K562 (cell line): ENCODE results near the gene VMP1. TPM values are rescaled to one million over a fixed set of nuclear protein-coding genes. Genes with fewer than 3 reads are reported as not detected.

Experiments used
- ARID2 ChIP-seq: fragments of 450-650 bp; IDR thresholded peaks from 2 replicates; pipeline ENCODE4 v1.6.1; 2017; ENCODE audit warnings: antibody characterized with exemption, mild to moderate bottlenecking
- DACH1 ChIP-seq: fragments of 450-650 bp; IDR thresholded peaks from 2 replicates; pipeline ENCODE4 v1.6.1; 2018; ENCODE audit not compliant: partially characterized antibody
- DPF2 ChIP-seq: fragments of 450-650 bp; IDR thresholded peaks from 2 replicates; pipeline ENCODE4 v1.6.1; 2016
- EGR1 ChIP-seq: fragments of 450-650 bp; conservative IDR thresholded peaks from 2 replicates; pipeline ENCODE4 v1.6.1; 2017; ENCODE audit warnings: mild to moderate bottlenecking
- IRF2 ChIP-seq: sonication (generic); formaldehyde crosslinking; IDR thresholded peaks from 2 replicates; pipeline ENCODE4 v1.8.1; 2022; ENCODE audit warnings: mild to moderate bottlenecking, missing genetic modification reagents
- KDM4B ChIP-seq, 2 experiments: fragments of 450-650 bp in 1 of 2; sonication (generic) in 1 of 2; IDR thresholded peaks; 2 replicates each; pipeline ENCODE4 v1.6.1; 2016 to 2017; ENCODE audit warnings: borderline replicate concordance in 2 of 2, antibody characterized with exemption in 1 of 2, low read depth in 1 of 2, mild to moderate bottlenecking in 1 of 2
- NR2C2 ChIP-seq, 2 experiments: fragments of 200-800 bp in 1 of 2; sonication (Bioruptor generic) in 1 of 2; sonication (generic) in 1 of 2; formaldehyde crosslinking in 1 of 2; IDR thresholded peaks; 2 replicates each; pipeline versions ENCODE4 v1.6.1 to v1.8.0; 2016 to 2022; ENCODE audit warnings: mild to moderate bottlenecking in 1 of 2, missing compliant biosample characterization in 1 of 2, missing genetic modification characterization in 1 of 2, missing genetic modification reagents in 1 of 2
- PHB ChIP-seq: fragments of 250-450 bp; sonication (Bioruptor Pico); IDR thresholded peaks from 2 replicates; pipeline ENCODE4 v1.5.0; 2021
- RCOR1 ChIP-seq, 2 experiments: IDR thresholded peaks; 2 replicates each; pipeline ENCODE4 v1.6.1; 2012; ENCODE audit warnings: low read depth in 2 of 2, low read length in 2 of 2, borderline replicate concordance in 1 of 2, improper control_type of control experiment in 1 of 2
- SAFB2 ChIP-seq: fragments of 200-400 bp; formaldehyde crosslinking; IDR thresholded peaks from 2 replicates; pipeline ENCODE4 v1.6.1; 2018; ENCODE audit warnings: borderline replicate concordance, low read length, low read depth, moderate library complexity; ENCODE audit not compliant: severe bottlenecking
- SOX6 ChIP-seq: fragments of 450-650 bp; IDR thresholded peaks from 2 replicates; pipeline ENCODE4 v1.6.1; 2014; ENCODE audit warnings: mild to moderate bottlenecking
- TCF7L2 ChIP-seq: fragments of 150-350 bp; IDR thresholded peaks from 2 replicates; pipeline ENCODE4 v1.6.1; 2016; ENCODE audit warnings: low read depth, mild to moderate bottlenecking, low read length, moderate library complexity
- TFAM ChIP-seq: fragments of 250-450 bp; sonication (Bioruptor Pico); conservative IDR thresholded peaks from 2 replicates; pipeline ENCODE4 v1.5.0; 2021; ENCODE audit warnings: mild to moderate bottlenecking, moderate library complexity
- ZNF134 ChIP-seq: fragments of 250-450 bp; sonication (Bioruptor Pico); conservative IDR thresholded peaks from 2 replicates; pipeline ENCODE4 v1.4.0; 2020
- ZNF23 ChIP-seq: fragments of 250-450 bp; sonication (Bioruptor Pico); IDR thresholded peaks from 2 replicates; pipeline ENCODE4 v1.4.0; 2020; ENCODE audit warnings: mild to moderate bottlenecking
- ZNF76 ChIP-seq: fragments of 250-450 bp; sonication (Bioruptor Pico); IDR thresholded peaks from 2 replicates; pipeline ENCODE4 v1.4.0; 2020; ENCODE audit warnings: mild to moderate bottlenecking, moderate library complexity, borderline replicate concordance
- polyA plus RNA-seq, 8 experiments: library from polyadenylated mRNA; depleted of rRNA in 4 of 8; stranded (reverse) in 5 of 8; unstranded in 3 of 8; fragments of >200 nt; fragmentation: Nextera tagmentation in 2 of 8; fragmentation: Illumina TruSeq in 1 of 8; extraction: Ambion mirVana in 2 of 8; extraction: Trizol in 1 of 8; gene quantifications; 2 replicates each; pipeline versions ENCODE4 v1.2.1 to v1.2.3, GENCODE V29; 2011 to 2014; ENCODE audit warnings: inconsistent platforms in 1 of 8, missing spikeins in 1 of 8
- total RNA-seq, 7 experiments: library from RNA; depleted of rRNA in 6 of 7; stranded (reverse); fragments of >200 nt in 6 of 7; fragmentation: Illumina TruSeq in 2 of 7; extraction: Trizol in 2 of 7; gene quantifications; 2 replicates each; pipeline versions ENCODE4 v1.2.1 to v1.2.3, GENCODE V29; 2011 to 2021; ENCODE audit warnings: low replicate concordance in 1 of 7
- TF ChIP-seq, protein P1 (sequence below): fragments of 250-450 bp; sonication (Bioruptor Pico); IDR thresholded peaks from 2 replicates; pipeline ENCODE4 v1.5.0; 2021
- TF ChIP-seq, protein P2 (sequence below): fragments of 250-450 bp; sonication (Bioruptor Pico); IDR thresholded peaks from 2 replicates; pipeline ENCODE4 v1.4.0; 2020; ENCODE audit warnings: mild to moderate bottlenecking, moderate library complexity
- TF ChIP-seq, protein P3 (sequence below): fragments of 250-450 bp; sonication (Bioruptor Pico); IDR thresholded peaks from 2 replicates; pipeline ENCODE4 v1.4.0; 2020; ENCODE audit warnings: mild to moderate bottlenecking
- TF ChIP-seq, protein P4 (sequence below), 2 experiments: fragments of 200-800 bp in 1 of 2; sonication (Bioruptor generic) in 1 of 2; sonication (generic) in 1 of 2; formaldehyde crosslinking in 1 of 2; IDR thresholded peaks in 1 of 2; conservative IDR thresholded peaks in 1 of 2; 2 replicates each; pipeline versions ENCODE4 v1.5.0 to v1.6.1; 2016 to 2020; ENCODE audit warnings: missing compliant biosample characterization in 1 of 2, missing genetic modification characterization in 1 of 2, missing genetic modification reagents in 1 of 2

Gene VMP1
- total and polyA plus RNA-seq, 9 of the 15 experiments (the other 6 are each of a cell fraction or from before 2014, with no cell fraction given), result 123 to 304 (median 151) TPM

DNA sequence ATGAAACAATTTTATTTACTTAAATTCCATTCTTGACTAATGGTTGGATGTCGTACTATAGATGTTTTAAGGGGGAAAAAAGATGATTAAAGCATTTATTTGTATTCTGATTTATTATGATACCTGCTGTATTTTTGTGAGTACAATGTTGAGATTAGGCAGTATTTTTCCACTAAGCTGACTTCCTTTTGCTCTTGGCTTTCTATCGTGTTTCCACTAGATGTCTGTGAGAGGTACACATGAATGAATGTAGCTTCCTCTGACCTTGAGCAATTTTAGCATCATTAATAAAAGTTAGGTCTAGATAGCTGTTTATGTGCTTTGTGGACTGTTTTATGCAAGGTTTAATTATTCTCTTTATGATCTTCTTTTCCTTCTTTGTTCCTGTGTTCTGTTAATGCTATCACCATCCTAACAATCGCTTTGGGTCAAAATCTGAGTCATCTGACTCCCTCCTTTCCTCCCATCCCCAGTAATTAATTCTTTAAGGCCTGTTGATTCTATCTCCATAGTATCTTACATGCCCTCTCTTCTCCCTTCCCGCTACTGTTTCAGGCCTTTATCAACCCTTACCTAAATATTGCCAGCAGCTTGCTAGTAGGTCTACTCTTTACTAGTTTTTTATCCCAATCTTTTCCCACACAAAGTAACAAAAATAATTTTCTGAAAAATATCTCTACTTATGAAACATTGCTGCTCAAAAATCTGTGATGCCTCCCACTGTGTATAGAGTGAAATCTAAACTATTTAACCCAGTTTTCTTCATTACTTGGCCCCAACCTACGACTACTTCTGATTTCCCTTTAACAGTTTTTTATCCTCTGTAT is 76.0 kb downstream of the VMP1 start (continued):
- no peak for TF ChIP-seq PHB
- peak; percentile 66 for TF ChIP-seq DPF2
- no peak for TF ChIP-seq ARID2
- peak; percentile 79 for TF ChIP-seq SOX6
- TF ChIP-seq RCOR1 (IDR thresholded peaks at IDR 0.05; ENCODE audit: borderline replicate concordance in 1 of 2, low read depth in 2 of 2, low read length in 2 of 2), result peak in 1 of 2 experiments; percentile 57; a peak in 1 of 4 replicates
- no peak for TF ChIP-seq SAFB2
- TF ChIP-seq, protein P1, sequence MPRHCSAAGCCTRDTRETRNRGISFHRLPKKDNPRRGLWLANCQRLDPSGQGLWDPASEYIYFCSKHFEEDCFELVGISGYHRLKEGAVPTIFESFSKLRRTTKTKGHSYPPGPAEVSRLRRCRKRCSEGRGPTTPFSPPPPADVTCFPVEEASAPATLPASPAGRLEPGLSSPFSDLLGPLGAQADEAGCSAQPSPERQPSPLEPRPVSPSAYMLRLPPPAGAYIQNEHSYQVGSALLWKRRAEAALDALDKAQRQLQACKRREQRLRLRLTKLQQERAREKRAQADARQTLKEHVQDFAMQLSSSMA (CRISPR knock-in tag), result no peak
- TF ChIP-seq ZNF76 (CRISPR knock-in tag), result no peak
- TF ChIP-seq TFAM (CRISPR knock-in tag), result no peak
- TF ChIP-seq, protein P2, sequence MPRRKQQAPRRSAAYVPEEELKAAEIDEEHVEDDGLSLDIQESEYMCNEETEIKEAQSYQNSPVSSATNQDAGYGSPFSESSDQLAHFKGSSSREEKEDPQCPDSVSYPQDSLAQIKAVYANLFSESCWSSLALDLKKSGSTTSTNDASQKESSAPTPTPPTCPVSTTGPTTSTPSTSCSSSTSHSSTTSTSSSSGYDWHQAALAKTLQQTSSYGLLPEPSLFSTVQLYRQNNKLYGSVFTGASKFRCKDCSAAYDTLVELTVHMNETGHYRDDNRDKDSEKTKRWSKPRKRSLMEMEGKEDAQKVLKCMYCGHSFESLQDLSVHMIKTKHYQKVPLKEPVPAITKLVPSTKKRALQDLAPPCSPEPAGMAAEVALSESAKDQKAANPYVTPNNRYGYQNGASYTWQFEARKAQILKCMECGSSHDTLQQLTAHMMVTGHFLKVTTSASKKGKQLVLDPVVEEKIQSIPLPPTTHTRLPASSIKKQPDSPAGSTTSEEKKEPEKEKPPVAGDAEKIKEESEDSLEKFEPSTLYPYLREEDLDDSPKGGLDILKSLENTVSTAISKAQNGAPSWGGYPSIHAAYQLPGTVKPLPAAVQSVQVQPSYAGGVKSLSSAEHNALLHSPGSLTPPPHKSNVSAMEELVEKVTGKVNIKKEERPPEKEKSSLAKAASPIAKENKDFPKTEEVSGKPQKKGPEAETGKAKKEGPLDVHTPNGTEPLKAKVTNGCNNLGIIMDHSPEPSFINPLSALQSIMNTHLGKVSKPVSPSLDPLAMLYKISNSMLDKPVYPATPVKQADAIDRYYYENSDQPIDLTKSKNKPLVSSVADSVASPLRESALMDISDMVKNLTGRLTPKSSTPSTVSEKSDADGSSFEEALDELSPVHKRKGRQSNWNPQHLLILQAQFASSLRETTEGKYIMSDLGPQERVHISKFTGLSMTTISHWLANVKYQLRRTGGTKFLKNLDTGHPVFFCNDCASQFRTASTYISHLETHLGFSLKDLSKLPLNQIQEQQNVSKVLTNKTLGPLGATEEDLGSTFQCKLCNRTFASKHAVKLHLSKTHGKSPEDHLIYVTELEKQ (CRISPR knock-in tag), result no peak
- TF ChIP-seq KDM4B (IDR thresholded peaks at IDR 0.05; ENCODE audit: borderline replicate concordance in 2 of 2, low read depth in 1 of 2), result no peak
- TF ChIP-seq, protein P3, sequence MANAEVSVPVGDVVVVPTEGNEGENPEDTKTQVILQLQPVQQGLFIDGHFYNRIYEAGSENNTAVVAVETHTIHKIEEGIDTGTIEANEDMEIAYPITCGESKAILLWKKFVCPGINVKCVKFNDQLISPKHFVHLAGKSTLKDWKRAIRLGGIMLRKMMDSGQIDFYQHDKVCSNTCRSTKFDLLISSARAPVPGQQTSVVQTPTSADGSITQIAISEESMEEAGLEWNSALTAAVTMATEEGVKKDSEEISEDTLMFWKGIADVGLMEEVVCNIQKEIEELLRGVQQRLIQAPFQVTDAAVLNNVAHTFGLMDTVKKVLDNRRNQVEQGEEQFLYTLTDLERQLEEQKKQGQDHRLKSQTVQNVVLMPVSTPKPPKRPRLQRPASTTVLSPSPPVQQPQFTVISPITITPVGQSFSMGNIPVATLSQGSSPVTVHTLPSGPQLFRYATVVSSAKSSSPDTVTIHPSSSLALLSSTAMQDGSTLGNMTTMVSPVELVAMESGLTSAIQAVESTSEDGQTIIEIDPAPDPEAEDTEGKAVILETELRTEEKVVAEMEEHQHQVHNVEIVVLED (CRISPR knock-in tag), result no peak
- TF ChIP-seq NR2C2 (CRISPR knock-in tag; IDR thresholded peaks at IDR 0.05), result no peak
- TF ChIP-seq NR2C2 (tag; IDR thresholded peaks at IDR 0.05), result no peak
- TF ChIP-seq IRF2 (CRISPR knock-in tag), result no peak
- TF ChIP-seq ZNF134 (CRISPR knock-in tag), result no peak
- peak; percentile 45; the same call in 1 of the 2 replicates for TF ChIP-seq ZNF23 (CRISPR knock-in tag)
- peak; percentile 79 for TF ChIP-seq DACH1
- TF ChIP-seq TCF7L2, result no peak
- TF ChIP-seq, protein P4, sequence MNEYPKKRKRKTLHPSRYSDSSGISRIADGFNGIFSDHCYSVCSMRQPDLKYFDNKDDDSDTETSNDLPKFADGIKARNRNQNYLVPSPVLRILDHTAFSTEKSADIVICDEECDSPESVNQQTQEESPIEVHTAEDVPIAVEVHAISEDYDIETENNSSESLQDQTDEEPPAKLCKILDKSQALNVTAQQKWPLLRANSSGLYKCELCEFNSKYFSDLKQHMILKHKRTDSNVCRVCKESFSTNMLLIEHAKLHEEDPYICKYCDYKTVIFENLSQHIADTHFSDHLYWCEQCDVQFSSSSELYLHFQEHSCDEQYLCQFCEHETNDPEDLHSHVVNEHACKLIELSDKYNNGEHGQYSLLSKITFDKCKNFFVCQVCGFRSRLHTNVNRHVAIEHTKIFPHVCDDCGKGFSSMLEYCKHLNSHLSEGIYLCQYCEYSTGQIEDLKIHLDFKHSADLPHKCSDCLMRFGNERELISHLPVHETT (CRISPR knock-in tag; conservative IDR thresholded peaks at IDR 0.05 in 1 of 2, IDR thresholded peaks at IDR 0.05 in 1 of 2), result no peak
- TF ChIP-seq EGR1, result no peak
